K562 (cell line): ENCODE data around the gene DEF6. TPM values are rescaled to one million over a fixed set of nuclear protein-coding genes. Genes with fewer than 3 reads are reported as not detected.

Experiments used
- DMBX1 ChIP-seq: fragments of 250-450 bp; sonication (Bioruptor Pico); IDR thresholded peaks from 2 replicates; pipeline ENCODE4 v1.8.0; 2022; ENCODE audit warnings: inconsistent platforms, mild to moderate bottlenecking, moderate library complexity, borderline replicate concordance
- FOXJ3 ChIP-seq: sonication (generic); formaldehyde crosslinking; IDR thresholded peaks from 2 replicates; pipeline ENCODE4 v1.4.0; 2020; ENCODE audit warnings: mild to moderate bottlenecking, missing genetic modification reagents
- HOMEZ ChIP-seq: fragments of 250-450 bp; sonication (Bioruptor Pico); IDR thresholded peaks from 2 replicates; pipeline ENCODE4 v1.4.0; 2020; ENCODE audit warnings: mild to moderate bottlenecking, moderate library complexity
- PATZ1 ChIP-seq: fragments of 250-450 bp; sonication (Bioruptor Pico); IDR thresholded peaks from 2 replicates; pipeline ENCODE4 v1.5.0; 2020; ENCODE audit warnings: mild to moderate bottlenecking, borderline replicate concordance
- SMAD1 ChIP-seq: fragments of 150-350 bp; IDR thresholded peaks from 2 replicates; pipeline ENCODE4 v1.6.1; 2014; ENCODE audit warnings: low read length, low read depth; ENCODE audit not compliant: partially characterized antibody
- SNIP1 ChIP-seq: fragments of 450-650 bp; IDR thresholded peaks from 2 replicates; pipeline ENCODE4 v1.7.1; 2017; ENCODE audit warnings: low read depth, mild to moderate bottlenecking
- SRSF3 ChIP-seq: fragments of 200-400 bp; formaldehyde crosslinking; IDR thresholded peaks from 2 replicates; pipeline ENCODE4 v1.6.1; 2016; ENCODE audit warnings: mild to moderate bottlenecking, low read length, moderate library complexity; ENCODE audit not compliant: insufficient read depth
- ZNF586 ChIP-seq: fragments of 450-650 bp; formaldehyde crosslinking; conservative IDR thresholded peaks from 2 replicates; pipeline ENCODE4 v1.4.0; 2020; ENCODE audit warnings: mild to moderate bottlenecking, moderate library complexity
- ZNF766 ChIP-seq: fragments of 200-800 bp; sonication (Bioruptor generic); conservative IDR thresholded peaks from 2 replicates; pipeline ENCODE4 v1.6.1; 2016; ENCODE audit warnings: missing genetic modification characterization, missing compliant biosample characterization
- polyA plus RNA-seq, 8 experiments: library from polyadenylated mRNA; depleted of rRNA in 4 of 8; stranded (reverse) in 5 of 8; unstranded in 3 of 8; fragments of >200 nt; fragmentation: Nextera tagmentation in 2 of 8; fragmentation: Illumina TruSeq in 1 of 8; extraction: Ambion mirVana in 2 of 8; extraction: Trizol in 1 of 8; gene quantifications; 2 replicates each; pipeline versions ENCODE4 v1.2.1 to v1.2.3, GENCODE V29; 2011 to 2014; ENCODE audit warnings: inconsistent platforms in 1 of 8, missing spikeins in 1 of 8
- total RNA-seq, 7 experiments: library from RNA; depleted of rRNA in 6 of 7; stranded (reverse); fragments of >200 nt in 6 of 7; fragmentation: Illumina TruSeq in 2 of 7; extraction: Trizol in 2 of 7; gene quantifications; 2 replicates each; pipeline versions ENCODE4 v1.2.1 to v1.2.3, GENCODE V29; 2011 to 2021; ENCODE audit warnings: low replicate concordance in 1 of 7
- TF ChIP-seq, protein P1 (sequence below): sonication (generic); formaldehyde crosslinking; IDR thresholded peaks from 2 replicates; pipeline ENCODE4 v1.8.0; 2022; ENCODE audit warnings: missing genetic modification reagents, mild to moderate bottlenecking, moderate library complexity, borderline replicate concordance
- TF ChIP-seq, protein P2 (sequence below): fragments of 250-450 bp; sonication (Bioruptor Pico); IDR thresholded peaks from 2 replicates; pipeline ENCODE4 v1.4.0; 2020; ENCODE audit warnings: mild to moderate bottlenecking, moderate library complexity
- TF ChIP-seq, protein P3 (sequence below): fragments of 250-450 bp; sonication (Bioruptor Pico); IDR thresholded peaks from 2 replicates; pipeline ENCODE4 v1.4.0; 2020
- TF ChIP-seq, protein P4 (sequence below): sonication (generic); formaldehyde crosslinking; IDR thresholded peaks from 2 replicates; pipeline ENCODE4 v1.8.1; 2023; ENCODE audit warnings: mild to moderate bottlenecking, missing genetic modification reagents

The DEF6 gene
- total and polyA plus RNA-seq, 9 of the 15 experiments (the other 6 are each of a cell fraction or from before 2014, with no cell fraction given) = 1.3 to 44.6 (median 22.7) TPM

GRCh38 chr6:35363293-35363750 is 65.7 kb downstream of the DEF6 start (continued):
- 0 out of 2 replicates have a peak, but pooled peaks have one; percentile 48 for TF ChIP-seq PATZ1 (CRISPR knock-in tag)
- TF ChIP-seq FOXJ3 (CRISPR knock-in tag) = no peak
- TF ChIP-seq, protein P1, sequence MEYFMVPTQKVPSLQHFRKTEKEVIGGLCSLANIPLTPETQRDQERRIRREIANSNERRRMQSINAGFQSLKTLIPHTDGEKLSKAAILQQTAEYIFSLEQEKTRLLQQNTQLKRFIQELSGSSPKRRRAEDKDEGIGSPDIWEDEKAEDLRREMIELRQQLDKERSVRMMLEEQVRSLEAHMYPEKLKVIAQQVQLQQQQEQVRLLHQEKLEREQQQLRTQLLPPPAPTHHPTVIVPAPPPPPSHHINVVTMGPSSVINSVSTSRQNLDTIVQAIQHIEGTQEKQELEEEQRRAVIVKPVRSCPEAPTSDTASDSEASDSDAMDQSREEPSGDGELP (CRISPR knock-in tag) = peak; percentile 99
- 0 out of 2 replicates have a peak, but pooled peaks have one; percentile 8 for TF ChIP-seq ZNF766
- 0 out of 2 replicates have a peak, but pooled peaks have one; percentile 43 for TF ChIP-seq HOMEZ
- no peak for TF ChIP-seq SRSF3
- TF ChIP-seq, protein P2, sequence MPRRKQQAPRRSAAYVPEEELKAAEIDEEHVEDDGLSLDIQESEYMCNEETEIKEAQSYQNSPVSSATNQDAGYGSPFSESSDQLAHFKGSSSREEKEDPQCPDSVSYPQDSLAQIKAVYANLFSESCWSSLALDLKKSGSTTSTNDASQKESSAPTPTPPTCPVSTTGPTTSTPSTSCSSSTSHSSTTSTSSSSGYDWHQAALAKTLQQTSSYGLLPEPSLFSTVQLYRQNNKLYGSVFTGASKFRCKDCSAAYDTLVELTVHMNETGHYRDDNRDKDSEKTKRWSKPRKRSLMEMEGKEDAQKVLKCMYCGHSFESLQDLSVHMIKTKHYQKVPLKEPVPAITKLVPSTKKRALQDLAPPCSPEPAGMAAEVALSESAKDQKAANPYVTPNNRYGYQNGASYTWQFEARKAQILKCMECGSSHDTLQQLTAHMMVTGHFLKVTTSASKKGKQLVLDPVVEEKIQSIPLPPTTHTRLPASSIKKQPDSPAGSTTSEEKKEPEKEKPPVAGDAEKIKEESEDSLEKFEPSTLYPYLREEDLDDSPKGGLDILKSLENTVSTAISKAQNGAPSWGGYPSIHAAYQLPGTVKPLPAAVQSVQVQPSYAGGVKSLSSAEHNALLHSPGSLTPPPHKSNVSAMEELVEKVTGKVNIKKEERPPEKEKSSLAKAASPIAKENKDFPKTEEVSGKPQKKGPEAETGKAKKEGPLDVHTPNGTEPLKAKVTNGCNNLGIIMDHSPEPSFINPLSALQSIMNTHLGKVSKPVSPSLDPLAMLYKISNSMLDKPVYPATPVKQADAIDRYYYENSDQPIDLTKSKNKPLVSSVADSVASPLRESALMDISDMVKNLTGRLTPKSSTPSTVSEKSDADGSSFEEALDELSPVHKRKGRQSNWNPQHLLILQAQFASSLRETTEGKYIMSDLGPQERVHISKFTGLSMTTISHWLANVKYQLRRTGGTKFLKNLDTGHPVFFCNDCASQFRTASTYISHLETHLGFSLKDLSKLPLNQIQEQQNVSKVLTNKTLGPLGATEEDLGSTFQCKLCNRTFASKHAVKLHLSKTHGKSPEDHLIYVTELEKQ (CRISPR knock-in tag) = no peak
- TF ChIP-seq, protein P3, sequence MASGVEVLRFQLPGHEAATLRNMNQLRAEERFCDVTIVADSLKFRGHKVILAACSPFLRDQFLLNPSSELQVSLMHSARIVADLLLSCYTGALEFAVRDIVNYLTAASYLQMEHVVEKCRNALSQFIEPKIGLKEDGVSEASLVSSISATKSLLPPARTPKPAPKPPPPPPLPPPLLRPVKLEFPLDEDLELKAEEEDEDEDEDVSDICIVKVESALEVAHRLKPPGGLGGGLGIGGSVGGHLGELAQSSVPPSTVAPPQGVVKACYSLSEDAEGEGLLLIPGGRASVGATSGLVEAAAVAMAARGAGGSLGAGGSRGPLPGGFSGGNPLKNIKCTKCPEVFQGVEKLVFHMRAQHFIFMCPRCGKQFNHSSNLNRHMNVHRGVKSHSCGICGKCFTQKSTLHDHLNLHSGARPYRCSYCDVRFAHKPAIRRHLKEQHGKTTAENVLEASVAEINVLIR (CRISPR knock-in tag) = 0 out of 2 replicates have a peak, but pooled peaks have one; percentile 10
- TF ChIP-seq SNIP1 = peak; percentile 60; the same call in 1 of the 2 replicates
- TF ChIP-seq SMAD1 = peak; percentile 55
- no peak for TF ChIP-seq ZNF586 (CRISPR knock-in tag)
- TF ChIP-seq, protein P4, sequence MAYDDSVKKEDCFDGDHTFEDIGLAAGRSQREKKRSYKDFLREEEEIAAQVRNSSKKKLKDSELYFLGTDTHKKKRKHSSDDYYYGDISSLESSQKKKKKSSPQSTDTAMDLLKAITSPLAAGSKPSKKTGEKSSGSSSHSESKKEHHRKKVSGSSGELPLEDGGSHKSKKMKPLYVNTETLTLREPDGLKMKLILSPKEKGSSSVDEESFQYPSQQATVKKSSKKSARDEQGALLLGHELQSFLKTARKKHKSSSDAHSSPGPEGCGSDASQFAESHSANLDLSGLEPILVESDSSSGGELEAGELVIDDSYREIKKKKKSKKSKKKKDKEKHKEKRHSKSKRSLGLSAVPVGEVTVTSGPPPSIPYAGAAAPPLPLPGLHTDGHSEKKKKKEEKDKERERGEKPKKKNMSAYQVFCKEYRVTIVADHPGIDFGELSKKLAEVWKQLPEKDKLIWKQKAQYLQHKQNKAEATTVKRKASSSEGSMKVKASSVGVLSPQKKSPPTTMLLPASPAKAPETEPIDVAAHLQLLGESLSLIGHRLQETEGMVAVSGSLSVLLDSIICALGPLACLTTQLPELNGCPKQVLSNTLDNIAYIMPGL (CRISPR knock-in tag) = no peak
- TF ChIP-seq DMBX1 (CRISPR knock-in tag) = peak; percentile 28; the same call in 1 of the 2 replicates
